Muscle of arm (tissue), 12 donors: Measurements from ENCODE around the gene SFTA2. TPM values are rescaled to one million over a fixed set of nuclear protein-coding genes. Genes with fewer than 3 reads are reported as not detected.
"Not testable (repeated sequence)": the region's sequence is repeated elsewhere in the genome, so short reads cannot be mapped to it uniquely, and the experiment has no call there.

Experiments
- DNase-seq: peaks from one replicate; pipeline ENCODE4 v3.0.0-alpha.2; 2013
- polyA plus RNA-seq, 12 donors: library from polyadenylated mRNA; unstranded; fragments of 120-200 nt; gene quantifications; one replicate each; pipeline ENCODE4 v1.2.1, GENCODE V29; 2013; ENCODE audit not compliant: insufficient read length in 12 of 12

SFTA2 gene
- polyA plus RNA-seq, 12 donors: 0.57 to 1.7 (median 0.90) TPM; not detected in 9

- no peak for DNase-seq
Observed at GRCh38 chr6:30913721-30914075, 18.3 kb downstream of the SFTA2 start.

- no peak for DNase-seq
Observed at GRCh38 chr6:30912746-30913520, 19.0 kb downstream of the SFTA2 start.

- DNase-seq: not testable (repeated sequence)
Observed at GRCh38 chr6:30910473-30910872, 21.5 kb downstream of the SFTA2 start.

- DNase-seq: no peak
Observed at GRCh38 chr6:30908700-30909099, 23.3 kb downstream of the SFTA2 start.

- peak; percentile 98 for DNase-seq
Observed at GRCh38 chr6:30907758-30908591, 24.0 kb downstream of the SFTA2 start, which contains the start of gene GTF2H4. Gene GTF2H4 (plus strand): TSS chr6:30908207.

GRCh38 chr6:30907290-30907757 is 24.6 kb downstream of the SFTA2 start:
- DNase-seq: not testable (repeated sequence)

- no peak for DNase-seq
Observed at GRCh38 chr6:30903236-30903635, 28.7 kb downstream of the SFTA2 start.

GRCh38 chr6:30902709-30903108 is 29.3 kb downstream of the SFTA2 start:
- no peak for DNase-seq

GRCh38 chr6:30902196-30902595 is 29.8 kb downstream of the SFTA2 start:
- DNase-seq: not testable (repeated sequence)

- DNase-seq: no peak
Observed at GRCh38 chr6:30901436-30901835, 30.5 kb downstream of the SFTA2 start.

GRCh38 chr6:30900863-30901417 is 31.0 kb downstream of the SFTA2 start:
- DNase-seq: no peak

GRCh38 chr6:30898750-30899360 is 33.1 kb downstream of the SFTA2 start:
- no peak for DNase-seq

GRCh38 chr6:30897882-30898281 is 34.1 kb downstream of the SFTA2 start:
- DNase-seq: no peak

- no peak for DNase-seq
Observed at GRCh38 chr6:30896541-30896940, 35.4 kb downstream of the SFTA2 start.

GRCh38 chr6:30895343-30895742 is 36.6 kb downstream of the SFTA2 start:
- no peak for DNase-seq

- no peak for DNase-seq
Observed at GRCh38 chr6:30894935-30895334, 37.0 kb downstream of the SFTA2 start.

GRCh38 chr6:30894381-30894780 is 37.6 kb downstream of the SFTA2 start:
- no peak for DNase-seq

- DNase-seq: no peak
Observed at GRCh38 chr6:30893666-30894065, 38.3 kb downstream of the SFTA2 start.

GRCh38 chr6:30893001-30893591 is 38.9 kb downstream of the SFTA2 start:
- no peak for DNase-seq

GRCh38 chr6:30891816-30892538 is 40.0 kb downstream of the SFTA2 start:
- no peak for DNase-seq

- no peak for DNase-seq
Observed at GRCh38 chr6:30891450-30891723, 40.6 kb downstream of the SFTA2 start.
